Type B pancreatic cell (in vitro differentiated cells): ENCODE data around the gene LPIN1. TPM values are rescaled to one million over a fixed set of nuclear protein-coding genes. Genes with fewer than 3 reads are reported as not detected.

Experiments used
- DNase-seq: peaks from one replicate; pipeline ENCODE4 v3.0.0; 2021; ENCODE audit warnings: mixed read lengths; ENCODE audit not compliant: unreplicated experiment; ENCODE audit errors: extremely low spot score
- H3K27ac Mint-ChIP-seq: 2 replicates; pipeline ENCODE4 v1.8.0; 2021; ENCODE audit warnings: mild to moderate bottlenecking, mixed read lengths
- H3K27me3 Mint-ChIP-seq: 2 replicates; pipeline ENCODE4 v1.8.0; 2021; ENCODE audit warnings: mixed read lengths
- H3K36me3 Mint-ChIP-seq: 2 replicates; pipeline ENCODE4 v1.8.0; 2021; ENCODE audit warnings: mixed read lengths
- H3K4me1 Mint-ChIP-seq: one replicate; pipeline ENCODE4 v1.8.0; 2021; ENCODE audit warnings: mixed read lengths; ENCODE audit not compliant: unreplicated experiment
- H3K4me3 Mint-ChIP-seq: 2 replicates; pipeline ENCODE4 v1.8.0; 2021; ENCODE audit warnings: mild to moderate bottlenecking, mixed read lengths
- H3K9me3 Mint-ChIP-seq: 2 replicates; pipeline ENCODE4 v1.8.0; 2021; ENCODE audit warnings: mixed read lengths
- CTCF ChIP-seq: fragments of 200-600 bp; sonication (generic); conservative IDR thresholded peaks from 2 replicates; pipeline ENCODE4 v1.5.0; 2021; ENCODE audit warnings: antibody characterized with exemption, mild to moderate bottlenecking
- total RNA-seq: library from RNA; stranded (reverse); gene quantifications from 2 replicates; pipeline ENCODE4 v1.2.1, GENCODE V29; 2021; ENCODE audit warnings: low replicate concordance

Gene LPIN1
- total RNA-seq, 1 donor from 2014 or later, result 26.8 TPM

GRCh38 chr2:11708106-11708505 lies 38.3 kb upstream of the LPIN1 start:
- no peak for DNase-seq
- H3K27ac Mint-ChIP-seq, result no peak overlapping the region
- H3K4me1 Mint-ChIP-seq, result no peaks in the 10 kb centered on the region
- no peak overlapping the region for H3K4me3 Mint-ChIP-seq
- peaks cover 5% of the 10 kb centered on the region for H3K9me3 Mint-ChIP-seq
- H3K36me3 Mint-ChIP-seq, result no peaks in the 10 kb centered on the region
- TF ChIP-seq CTCF, result no peak
- H3K27me3 Mint-ChIP-seq, result peaks cover 15% of the 10 kb centered on the region

- no peak overlapping the region for H3K4me3 Mint-ChIP-seq
- no peak for TF ChIP-seq CTCF
- H3K27me3 Mint-ChIP-seq, result peaks cover 15% of the 10 kb centered on the region
- H3K27ac Mint-ChIP-seq, result no peak overlapping the region
- peaks cover 6% of the 10 kb centered on the region for H3K4me1 Mint-ChIP-seq
- no peaks in the 10 kb centered on the region for H3K36me3 Mint-ChIP-seq
- DNase-seq, result no peak
- H3K9me3 Mint-ChIP-seq, result peaks cover 5% of the 10 kb centered on the region
These were observed 37.1 kb upstream of the LPIN1 start for GRCh38 chr2:11709293-11709692.

GRCh38 chr2:11710210-11710609 lies 36.2 kb upstream of the LPIN1 start:
- no peak for TF ChIP-seq CTCF
- no peak for DNase-seq
- H3K4me1 Mint-ChIP-seq, result peaks cover 12% of the 10 kb centered on the region
- H3K27ac Mint-ChIP-seq, result no peak overlapping the region
- H3K27me3 Mint-ChIP-seq, result peaks cover 18% of the 10 kb centered on the region
- no peak overlapping the region for H3K4me3 Mint-ChIP-seq
- H3K9me3 Mint-ChIP-seq, result peaks cover 5% of the 10 kb centered on the region
- no peaks in the 10 kb centered on the region for H3K36me3 Mint-ChIP-seq

- no peak for DNase-seq
- TF ChIP-seq CTCF, result no peak
- Mint-ChIP-seq H3K9me3 (peaks cover 5% of the 10 kb centered on the region), H3K27me3 (peaks cover 23% of the 10 kb centered on the region), H3K4me1 (peaks cover 12% of the 10 kb centered on the region), H3K4me3 (no peak overlapping the region), H3K36me3 (no peaks in the 10 kb centered on the region), H3K27ac (no peak overlapping the region)
These were observed 35.6 kb upstream of the LPIN1 start for GRCh38 chr2:11710632-11711353.

GRCh38 chr2:11711354-11711716 lies 35.1 kb upstream of the LPIN1 start:
- no peak overlapping the region for H3K4me3 Mint-ChIP-seq
- peaks cover 12% of the 10 kb centered on the region for H3K4me1 Mint-ChIP-seq
- no peak for DNase-seq
- H3K27ac Mint-ChIP-seq, result no peak overlapping the region
- peaks cover under 1% of the 10 kb centered on the region for H3K9me3 Mint-ChIP-seq
- no peak for TF ChIP-seq CTCF
- peaks cover 24% of the 10 kb centered on the region for H3K27me3 Mint-ChIP-seq
- no peaks in the 10 kb centered on the region for H3K36me3 Mint-ChIP-seq
